HepG2 (cell line): ENCODE measurements around the gene TMEM255B. TPM values are rescaled to one million over a fixed set of nuclear protein-coding genes. Genes with fewer than 3 reads are reported as not detected.
A peak's percentile ranks its signal among the peaks of the same experiment; 100 is the strongest.

Source experiments
- CSRNP1 ChIP-seq: sonication (generic); formaldehyde crosslinking; IDR thresholded peaks from 2 replicates; pipeline ENCODE4 v1.8.1; 2023; ENCODE audit warnings: mild to moderate bottlenecking, missing genetic modification reagents
- ERF ChIP-seq: IDR thresholded peaks from 2 replicates; pipeline ENCODE4 v1.6.1; 2018; ENCODE audit warnings: missing biosample characterization, missing genetic modification reagents
- FOXA1 ChIP-seq, 2 experiments: fragments of 450-650 bp in 1 of 2; sonication (generic) in 1 of 2; formaldehyde crosslinking in 1 of 2; IDR thresholded peaks; 2 replicates each; pipeline versions ENCODE4 v1.4.0 to v1.6.1; 2016 to 2020; ENCODE audit warnings: missing genetic modification reagents in 1 of 2
- KLF15 ChIP-seq: sonication (generic); formaldehyde crosslinking; IDR thresholded peaks from 2 replicates; pipeline ENCODE4 v1.8.1; 2023; ENCODE audit warnings: borderline replicate concordance, mild to moderate bottlenecking, inconsistent platforms, missing genetic modification reagents, mixed read lengths
- MXD4 ChIP-seq: IDR thresholded peaks from 2 replicates; pipeline ENCODE4 v1.6.1; 2016; ENCODE audit warnings: mild to moderate bottlenecking, missing biosample characterization, missing genetic modification reagents
- RELA ChIP-seq: sonication (generic); formaldehyde crosslinking; IDR thresholded peaks from 2 replicates; pipeline ENCODE4 v1.4.0; 2020; ENCODE audit warnings: missing genetic modification reagents
- SIX4 ChIP-seq: sonication (generic); formaldehyde crosslinking; IDR thresholded peaks from 2 replicates; pipeline ENCODE4 v1.4.0; 2020; ENCODE audit warnings: missing genetic modification reagents
- SKI ChIP-seq: fragments of 450-650 bp; IDR thresholded peaks from one replicate; pipeline ENCODE4 v1.6.1; 2018; ENCODE audit warnings: mild to moderate bottlenecking; ENCODE audit not compliant: partially characterized antibody
- USF2 ChIP-seq, 2 experiments: sonication (generic) in 1 of 2; formaldehyde crosslinking in 1 of 2; IDR thresholded peaks; 2 replicates each; pipeline versions ENCODE4 v1.5.1 to v1.6.1; 2011 to 2020; ENCODE audit warnings: borderline replicate concordance in 1 of 2, low read depth in 1 of 2, low read length in 1 of 2, mild to moderate bottlenecking in 1 of 2, missing genetic modification reagents in 1 of 2, moderate library complexity in 1 of 2
- ZNF253 ChIP-seq: sonication (generic); formaldehyde crosslinking; IDR thresholded peaks from 2 replicates; pipeline ENCODE4 v1.8.0; 2022; ENCODE audit warnings: mild to moderate bottlenecking, missing genetic modification reagents, borderline replicate concordance
- ZNF441 ChIP-seq: sonication (generic); formaldehyde crosslinking; IDR thresholded peaks from 2 replicates; pipeline ENCODE4 v1.7.0; 2021; ENCODE audit warnings: missing genetic modification reagents, borderline replicate concordance
- ZNF563 ChIP-seq: sonication (generic); formaldehyde crosslinking; IDR thresholded peaks from 2 replicates; pipeline ENCODE4 v1.8.0; 2022; ENCODE audit warnings: mild to moderate bottlenecking, moderate library complexity, missing genetic modification reagents
- ZSCAN25 ChIP-seq: sonication (generic); formaldehyde crosslinking; IDR thresholded peaks from 2 replicates; pipeline ENCODE4 v1.8.0; 2022; ENCODE audit warnings: mild to moderate bottlenecking, missing genetic modification reagents
- polyA plus RNA-seq, 8 experiments: library from polyadenylated mRNA; depleted of rRNA in 3 of 8; stranded (reverse) in 7 of 8; unstranded in 1 of 8; fragments of >200 nt; fragmentation: Illumina TruSeq in 4 of 8; extraction: Trizol in 4 of 8; gene quantifications; 2 replicates each; pipeline versions ENCODE4 v1.2.1 to v1.2.3, GENCODE V29; 2011 to 2016; ENCODE audit warnings: low read depth in 4 of 8, missing spikeins in 1 of 8, mixed read lengths in 1 of 8; ENCODE audit not compliant: insufficient read depth in 1 of 8
- total RNA-seq, 5 experiments: library from RNA; depleted of rRNA; stranded (reverse); fragments of >200 nt; fragmentation: Illumina TruSeq; extraction: Trizol; gene quantifications; 2 replicates each; pipeline ENCODE4 v1.2.3, GENCODE V29; 2016; ENCODE audit warnings: low read depth in 1 of 5
- TF ChIP-seq, protein P1 (sequence below): sonication (generic); formaldehyde crosslinking; IDR thresholded peaks from 2 replicates; pipeline ENCODE4 v1.4.0; 2020; ENCODE audit warnings: missing genetic modification reagents
- TF ChIP-seq, protein P2 (sequence below): sonication (generic); formaldehyde crosslinking; IDR thresholded peaks from 2 replicates; pipeline ENCODE4 v1.4.0; 2020; ENCODE audit warnings: mild to moderate bottlenecking, missing genetic modification reagents
- TF ChIP-seq, protein P3 (sequence below): sonication (generic); formaldehyde crosslinking; IDR thresholded peaks from 2 replicates; pipeline ENCODE4 v1.4.0; 2020; ENCODE audit warnings: mild to moderate bottlenecking, missing genetic modification reagents, borderline replicate concordance

Gene TMEM255B
- total and polyA plus RNA-seq, 2 of the 13 experiments (the other 11 are each of a cell fraction or from before 2014, with no cell fraction given): not detected

DNA sequence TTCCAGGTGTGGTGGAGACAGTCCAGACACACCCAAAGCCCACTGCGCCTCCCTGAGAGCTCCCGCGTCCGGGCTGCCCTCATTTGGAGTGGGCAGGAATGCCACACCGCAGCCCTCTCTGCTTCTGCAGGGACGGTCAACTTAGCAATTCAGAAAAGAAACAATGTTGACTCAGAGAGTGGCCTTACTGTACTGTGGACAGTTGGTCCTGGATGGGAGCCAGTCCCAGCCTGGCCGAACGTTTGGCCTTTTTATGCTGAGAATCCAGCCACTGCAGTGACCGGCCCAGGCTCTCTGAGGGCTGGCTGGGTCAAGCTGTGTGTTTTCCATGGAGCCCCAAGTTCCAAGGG is 97.7 kb downstream of the TMEM255B start (continued):
- TF ChIP-seq, protein P1, sequence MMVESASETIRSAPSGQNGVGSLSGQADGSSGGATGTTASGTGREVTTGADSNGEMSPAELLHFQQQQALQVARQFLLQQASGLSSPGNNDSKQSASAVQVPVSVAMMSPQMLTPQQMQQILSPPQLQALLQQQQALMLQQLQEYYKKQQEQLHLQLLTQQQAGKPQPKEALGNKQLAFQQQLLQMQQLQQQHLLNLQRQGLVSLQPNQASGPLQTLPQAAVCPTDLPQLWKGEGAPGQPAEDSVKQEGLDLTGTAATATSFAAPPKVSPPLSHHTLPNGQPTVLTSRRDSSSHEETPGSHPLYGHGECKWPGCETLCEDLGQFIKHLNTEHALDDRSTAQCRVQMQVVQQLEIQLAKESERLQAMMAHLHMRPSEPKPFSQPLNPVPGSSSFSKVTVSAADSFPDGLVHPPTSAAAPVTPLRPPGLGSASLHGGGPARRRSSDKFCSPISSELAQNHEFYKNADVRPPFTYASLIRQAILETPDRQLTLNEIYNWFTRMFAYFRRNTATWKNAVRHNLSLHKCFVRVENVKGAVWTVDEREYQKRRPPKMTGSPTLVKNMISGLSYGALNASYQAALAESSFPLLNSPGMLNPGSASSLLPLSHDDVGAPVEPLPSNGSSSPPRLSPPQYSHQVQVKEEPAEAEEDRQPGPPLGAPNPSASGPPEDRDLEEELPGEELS (CRISPR knock-in tag): no peak
- TF ChIP-seq RELA (CRISPR knock-in tag): no peak
- TF ChIP-seq ERF (CRISPR knock-in tag): no peak
- no peak for TF ChIP-seq SIX4 (CRISPR knock-in tag)
- no peak for TF ChIP-seq FOXA1 (IDR thresholded peaks at IDR 0.05)
- TF ChIP-seq FOXA1 (CRISPR knock-in tag; IDR thresholded peaks at IDR 0.05): peak; percentile 68
- no peak for TF ChIP-seq CSRNP1 (CRISPR knock-in tag)
- TF ChIP-seq ZNF441 (CRISPR knock-in tag): no peak
- TF ChIP-seq MXD4: no peak
- TF ChIP-seq KLF15 (CRISPR knock-in tag): no peak
- TF ChIP-seq ZNF563 (CRISPR knock-in tag): no peak
- TF ChIP-seq, protein P2, sequence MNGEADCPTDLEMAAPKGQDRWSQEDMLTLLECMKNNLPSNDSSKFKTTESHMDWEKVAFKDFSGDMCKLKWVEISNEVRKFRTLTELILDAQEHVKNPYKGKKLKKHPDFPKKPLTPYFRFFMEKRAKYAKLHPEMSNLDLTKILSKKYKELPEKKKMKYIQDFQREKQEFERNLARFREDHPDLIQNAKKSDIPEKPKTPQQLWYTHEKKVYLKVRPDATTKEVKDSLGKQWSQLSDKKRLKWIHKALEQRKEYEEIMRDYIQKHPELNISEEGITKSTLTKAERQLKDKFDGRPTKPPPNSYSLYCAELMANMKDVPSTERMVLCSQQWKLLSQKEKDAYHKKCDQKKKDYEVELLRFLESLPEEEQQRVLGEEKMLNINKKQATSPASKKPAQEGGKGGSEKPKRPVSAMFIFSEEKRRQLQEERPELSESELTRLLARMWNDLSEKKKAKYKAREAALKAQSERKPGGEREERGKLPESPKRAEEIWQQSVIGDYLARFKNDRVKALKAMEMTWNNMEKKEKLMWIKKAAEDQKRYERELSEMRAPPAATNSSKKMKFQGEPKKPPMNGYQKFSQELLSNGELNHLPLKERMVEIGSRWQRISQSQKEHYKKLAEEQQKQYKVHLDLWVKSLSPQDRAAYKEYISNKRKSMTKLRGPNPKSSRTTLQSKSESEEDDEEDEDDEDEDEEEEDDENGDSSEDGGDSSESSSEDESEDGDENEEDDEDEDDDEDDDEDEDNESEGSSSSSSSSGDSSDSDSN (CRISPR knock-in tag): peak; percentile 28; the same call in 1 of the 2 replicates
- TF ChIP-seq USF2 (IDR thresholded peaks at IDR 0.05; ENCODE audit: low read depth, low read length): no peak
- TF ChIP-seq USF2 (CRISPR knock-in tag; IDR thresholded peaks at IDR 0.05; ENCODE audit: borderline replicate concordance): no peak
- no peak for TF ChIP-seq ZNF253 (CRISPR knock-in tag)
- no peak for TF ChIP-seq ZSCAN25
- no peak for TF ChIP-seq SKI
- TF ChIP-seq, protein P3, sequence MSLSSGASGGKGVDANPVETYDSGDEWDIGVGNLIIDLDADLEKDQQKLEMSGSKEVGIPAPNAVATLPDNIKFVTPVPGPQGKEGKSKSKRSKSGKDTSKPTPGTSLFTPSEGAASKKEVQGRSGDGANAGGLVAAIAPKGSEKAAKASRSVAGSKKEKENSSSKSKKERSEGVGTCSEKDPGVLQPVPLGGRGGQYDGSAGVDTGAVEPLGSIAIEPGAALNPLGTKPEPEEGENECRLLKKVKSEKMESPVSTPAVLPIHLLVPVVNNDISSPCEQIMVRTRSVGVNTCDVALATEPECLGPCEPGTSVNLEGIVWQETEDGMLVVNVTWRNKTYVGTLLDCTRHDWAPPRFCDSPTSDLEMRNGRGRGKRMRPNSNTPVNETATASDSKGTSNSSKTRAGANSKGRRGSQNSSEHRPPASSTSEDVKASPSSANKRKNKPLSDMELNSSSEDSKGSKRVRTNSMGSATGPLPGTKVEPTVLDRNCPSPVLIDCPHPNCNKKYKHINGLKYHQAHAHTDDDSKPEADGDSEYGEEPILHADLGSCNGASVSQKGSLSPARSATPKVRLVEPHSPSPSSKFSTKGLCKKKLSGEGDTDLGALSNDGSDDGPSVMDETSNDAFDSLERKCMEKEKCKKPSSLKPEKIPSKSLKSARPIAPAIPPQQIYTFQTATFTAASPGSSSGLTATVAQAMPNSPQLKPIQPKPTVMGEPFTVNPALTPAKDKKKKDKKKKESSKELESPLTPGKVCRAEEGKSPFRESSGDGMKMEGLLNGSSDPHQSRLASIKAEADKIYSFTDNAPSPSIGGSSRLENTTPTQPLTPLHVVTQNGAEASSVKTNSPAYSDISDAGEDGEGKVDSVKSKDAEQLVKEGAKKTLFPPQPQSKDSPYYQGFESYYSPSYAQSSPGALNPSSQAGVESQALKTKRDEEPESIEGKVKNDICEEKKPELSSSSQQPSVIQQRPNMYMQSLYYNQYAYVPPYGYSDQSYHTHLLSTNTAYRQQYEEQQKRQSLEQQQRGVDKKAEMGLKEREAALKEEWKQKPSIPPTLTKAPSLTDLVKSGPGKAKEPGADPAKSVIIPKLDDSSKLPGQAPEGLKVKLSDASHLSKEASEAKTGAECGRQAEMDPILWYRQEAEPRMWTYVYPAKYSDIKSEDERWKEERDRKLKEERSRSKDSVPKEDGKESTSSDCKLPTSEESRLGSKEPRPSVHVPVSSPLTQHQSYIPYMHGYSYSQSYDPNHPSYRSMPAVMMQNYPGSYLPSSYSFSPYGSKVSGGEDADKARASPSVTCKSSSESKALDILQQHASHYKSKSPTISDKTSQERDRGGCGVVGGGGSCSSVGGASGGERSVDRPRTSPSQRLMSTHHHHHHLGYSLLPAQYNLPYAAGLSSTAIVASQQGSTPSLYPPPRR: no peak
